GM12878 (cell line): ENCODE results near the gene HEPACAM. TPM values are rescaled to one million over a fixed set of nuclear protein-coding genes. Genes with fewer than 3 reads are reported as not detected.

Experiments
- ATAC-seq: fragments of 200-7000 bp; cut with Tn5 transposase; 3 replicates; pipeline ENCODE4 v1.9.1; 2020; ENCODE audit warnings: mild to moderate bottlenecking, moderate library complexity
- BruUV-seq: library from RNA; stranded (reverse); fragments of 400-500 nt; replicated peaks from 2 replicates; lab custom pipeline; 2021; lab: Mats Ljungman, UMichigan
- CTCF ChIA-PET: fragments of 300-600 bp; sonication (Branson Sonifier 250); formaldehyde crosslinking; extraction: SDS; loops from one replicate; lab custom pipeline; 2021; ENCODE audit warnings: inconsistent platforms; lab: Yijun Ruan, JAX
- POLR2A ChIA-PET: fragments of 350-600 bp; formaldehyde crosslinking; extraction: SDS; loops from one replicate; lab custom pipeline; 2021; ENCODE audit warnings: inconsistent platforms; lab: Charles Lee
- RAD21 ChIA-PET: fragments of 300-600 bp; sonication (Branson Sonifier 250); formaldehyde crosslinking; loops from one replicate; lab custom pipeline; 2023; ENCODE audit warnings: antibody characterized with exemption; ENCODE audit not compliant: unreplicated experiment; lab: Charles Lee
- SMC1A ChIA-PET: fragments of 300-600 bp; sonication (Branson Sonifier 250); formaldehyde crosslinking; loops from one replicate; lab custom pipeline; 2023; ENCODE audit not compliant: unreplicated experiment, uncharacterized antibody; lab: Charles Lee
- DNase-seq: peaks from one replicate; pipeline ENCODE4 v3.0.0-alpha.2; 2011; ENCODE audit warnings: low read depth, low spot score
- FAIRE-seq: peaks from 3 replicates; lab custom pipeline; 2011; peaks lifted over from hg19 to GRCh38; lab: Jason Lieb, UNC
- H2AFZ ChIP-seq: 2 replicates; pipeline ENCODE4 v1.6.0; 2011; ENCODE audit warnings: low read depth, low read length, control low read depth; ENCODE audit not compliant: control insufficient read depth
- H3K27ac ChIP-seq: 2 replicates; pipeline ENCODE4 v1.5.1; 2011; ENCODE audit warnings: control low read depth; ENCODE audit not compliant: control insufficient read depth, insufficient read depth
- H3K27me3 ChIP-seq, 2 experiments: replicated peaks in 1 of 2; 2 replicates each; pipeline versions ENCODE4 v1.6.0 to v1.6.1; 2011; ENCODE audit warnings: low read length in 1 of 2; ENCODE audit not compliant: control insufficient read depth in 2 of 2, insufficient read depth in 2 of 2
- H3K36me3 ChIP-seq, 2 experiments: 2 replicates each; pipeline ENCODE4 v1.5.1; 2011; ENCODE audit warnings: low read length in 1 of 2; ENCODE audit not compliant: control insufficient read depth in 2 of 2, insufficient read depth in 2 of 2
- H3K4me1 ChIP-seq: 2 replicates; pipeline ENCODE4 v1.6.1; 2011; ENCODE audit warnings: mild to moderate bottlenecking, low read length, moderate library complexity, mixed read lengths; ENCODE audit not compliant: control insufficient read depth, insufficient read depth
- H3K4me2 ChIP-seq: 2 replicates; pipeline ENCODE4 v1.6.0; 2011; ENCODE audit warnings: control low read depth; ENCODE audit not compliant: control insufficient read depth, insufficient read depth
- H3K4me3 ChIP-seq: fragments of 200-600 bp; sonication (generic); 2 replicates; pipeline ENCODE4 v1.5.1; 2016
- H3K79me2 ChIP-seq: 2 replicates; pipeline ENCODE4 v1.6.0; 2011; ENCODE audit warnings: low read length; ENCODE audit not compliant: control insufficient read depth, insufficient read depth
- H3K9ac ChIP-seq: 2 replicates; pipeline ENCODE4 v1.8.0; 2011; ENCODE audit warnings: low read length, control low read depth, mixed read lengths; ENCODE audit not compliant: control insufficient read depth, insufficient read depth
- H3K9me3 ChIP-seq: replicated peaks from 3 replicates; pipeline ENCODE4 v1.5.1; 2011; ENCODE audit warnings: mild to moderate bottlenecking, low read length; ENCODE audit not compliant: control insufficient read depth, insufficient read depth
- H4K20me1 ChIP-seq: 2 replicates; pipeline ENCODE4 v1.6.0; 2011; ENCODE audit not compliant: control insufficient read depth, insufficient read depth
- CBX3 ChIP-seq: fragments of 200-600 bp; sonication (generic); IDR thresholded peaks from 2 replicates; pipeline ENCODE4 v1.6.1; 2016; ENCODE audit warnings: low read depth, borderline replicate concordance
- CHD1 ChIP-seq: IDR thresholded peaks from 2 replicates; pipeline ENCODE4 v1.6.1; 2012; ENCODE audit warnings: low read depth, low read length, improper control_type of control experiment
- GATAD2B ChIP-seq: fragments of 450-650 bp; conservative IDR thresholded peaks from 2 replicates; pipeline ENCODE4 v1.6.1; 2017; ENCODE audit warnings: low read depth, mild to moderate bottlenecking, moderate library complexity
- IKZF2 ChIP-seq, 2 experiments: fragments of 450-650 bp; IDR thresholded peaks; 2 replicates each; pipeline ENCODE4 v1.6.1; 2017; ENCODE audit warnings: mild to moderate bottlenecking in 2 of 2, moderate library complexity in 2 of 2
- IRF3 ChIP-seq: fragments of 450-650 bp; IDR thresholded peaks from 2 replicates; pipeline ENCODE4 v1.6.1; 2014; ENCODE audit warnings: mild to moderate bottlenecking
- JUNB ChIP-seq: IDR thresholded peaks from 2 replicates; pipeline ENCODE4 v1.6.1; 2016; ENCODE audit warnings: antibody characterized with exemption, mild to moderate bottlenecking
- NRF1 ChIP-seq: conservative IDR thresholded peaks from 2 replicates; pipeline ENCODE4 v1.6.1; 2011; ENCODE audit warnings: mild to moderate bottlenecking, low read depth, low read length, improper control_type of control experiment
- POLR2A ChIP-seq: IDR thresholded peaks from 2 replicates; pipeline ENCODE4 v1.6.1; 2011; ENCODE audit warnings: low read depth, mild to moderate bottlenecking, low read length
- POLR2AphosphoS5 ChIP-seq: IDR thresholded peaks from 2 replicates; pipeline ENCODE4 v1.6.1; 2011; ENCODE audit warnings: mild to moderate bottlenecking, low read length, inconsistent platforms
- SKIL ChIP-seq: fragments of 450-650 bp; IDR thresholded peaks from 2 replicates; pipeline ENCODE4 v1.6.1; 2017; ENCODE audit warnings: mild to moderate bottlenecking, low read depth, inconsistent platforms; ENCODE audit not compliant: poor library complexity, severe bottlenecking
- SREBF1 ChIP-seq: IDR thresholded peaks from 2 replicates; pipeline ENCODE4 v1.6.1; 2012; ENCODE audit warnings: mild to moderate bottlenecking, low read length
- WRNIP1 ChIP-seq: IDR thresholded peaks from 2 replicates; pipeline ENCODE4 v1.6.1; 2011; ENCODE audit warnings: low read depth, low read length, improper control_type of control experiment, borderline replicate concordance
- YBX1 ChIP-seq: fragments of 450-650 bp; IDR thresholded peaks from 2 replicates; pipeline ENCODE4 v1.6.1; 2016; ENCODE audit warnings: antibody characterized with exemption
- ZBED1 ChIP-seq: IDR thresholded peaks from 2 replicates; pipeline ENCODE4 v1.6.1; 2016; ENCODE audit warnings: borderline replicate concordance
- ZBTB33 ChIP-seq: fragments of 450-650 bp; IDR thresholded peaks from 2 replicates; pipeline ENCODE4 v1.6.1; 2017; ENCODE audit warnings: mild to moderate bottlenecking
- ZNF622 ChIP-seq: fragments of 450-650 bp; IDR thresholded peaks from 2 replicates; pipeline ENCODE4 v1.6.1; 2017; ENCODE audit warnings: mild to moderate bottlenecking, inconsistent platforms
- WGBS: methylation state at CpG from one replicate; pipeline ENCODE4 v1.1.6; 2016; ENCODE audit warnings: low lambda C conversion rate; ENCODE audit not compliant: insufficient replicate concordance, insufficient coverage; ENCODE audit errors: missing lambda C conversion rate; 5-methylcytosine and 5-hydroxymethylcytosine counted together
- in situ Hi-C: fragments of 300-500 bp; cut with MboI; formaldehyde crosslinking; loops from 9 replicates; pipeline ENCODE4 v1.14.3; 2018; ENCODE audit warnings: mixed read lengths
- intact Hi-C: fragments of 100-400 bp; cut with micrococcal nuclease; formaldehyde crosslinking; loops from one replicate; pipeline ENCODE4 v1.14.2; 2022; ENCODE audit not compliant: unreplicated experiment
- polyA plus RNA-seq, 11 experiments: library from polyadenylated mRNA; depleted of rRNA in 4 of 11; unstranded in 6 of 11; stranded (reverse) in 5 of 11; fragments of >200 nt; fragmentation: Nextera tagmentation in 4 of 11; fragmentation: Illumina TruSeq in 1 of 11; extraction: Ambion mirVana in 4 of 11; extraction: Trizol in 1 of 11; gene quantifications; 1 replicate in 1 of 11; 2 replicates in 10 of 11; pipeline versions ENCODE4 v1.2.1 to v1.2.3, GENCODE V29; 2011 to 2016; ENCODE audit warnings: inconsistent platforms in 2 of 11, missing spikeins in 2 of 11, low read depth in 1 of 11
- total RNA-seq, 4 experiments: library from RNA; depleted of rRNA in 3 of 4; stranded (reverse); fragments of >200 nt in 3 of 4; fragmentation: Illumina TruSeq in 1 of 4; extraction: Trizol in 1 of 4; gene quantifications; 2 replicates each; pipeline versions ENCODE4 v1.2.1 to v1.2.3, GENCODE V29; 2013 to 2021
- TF ChIP-seq, protein P1 (sequence below): fragments of 150-350 bp; IDR thresholded peaks from 2 replicates; pipeline ENCODE4 v1.6.1; 2016; ENCODE audit warnings: low read depth, low read length

Gene HEPACAM
- total and polyA plus RNA-seq, 10 of the 15 experiments (the other 5 are each of a cell fraction or from before 2014, with no cell fraction given) = 0.03 TPM; not detected in 9

GRCh38 chr11:124944565-124944964 is 8.7 kb upstream of the HEPACAM start (continued):
- TF ChIP-seq, protein P1, sequence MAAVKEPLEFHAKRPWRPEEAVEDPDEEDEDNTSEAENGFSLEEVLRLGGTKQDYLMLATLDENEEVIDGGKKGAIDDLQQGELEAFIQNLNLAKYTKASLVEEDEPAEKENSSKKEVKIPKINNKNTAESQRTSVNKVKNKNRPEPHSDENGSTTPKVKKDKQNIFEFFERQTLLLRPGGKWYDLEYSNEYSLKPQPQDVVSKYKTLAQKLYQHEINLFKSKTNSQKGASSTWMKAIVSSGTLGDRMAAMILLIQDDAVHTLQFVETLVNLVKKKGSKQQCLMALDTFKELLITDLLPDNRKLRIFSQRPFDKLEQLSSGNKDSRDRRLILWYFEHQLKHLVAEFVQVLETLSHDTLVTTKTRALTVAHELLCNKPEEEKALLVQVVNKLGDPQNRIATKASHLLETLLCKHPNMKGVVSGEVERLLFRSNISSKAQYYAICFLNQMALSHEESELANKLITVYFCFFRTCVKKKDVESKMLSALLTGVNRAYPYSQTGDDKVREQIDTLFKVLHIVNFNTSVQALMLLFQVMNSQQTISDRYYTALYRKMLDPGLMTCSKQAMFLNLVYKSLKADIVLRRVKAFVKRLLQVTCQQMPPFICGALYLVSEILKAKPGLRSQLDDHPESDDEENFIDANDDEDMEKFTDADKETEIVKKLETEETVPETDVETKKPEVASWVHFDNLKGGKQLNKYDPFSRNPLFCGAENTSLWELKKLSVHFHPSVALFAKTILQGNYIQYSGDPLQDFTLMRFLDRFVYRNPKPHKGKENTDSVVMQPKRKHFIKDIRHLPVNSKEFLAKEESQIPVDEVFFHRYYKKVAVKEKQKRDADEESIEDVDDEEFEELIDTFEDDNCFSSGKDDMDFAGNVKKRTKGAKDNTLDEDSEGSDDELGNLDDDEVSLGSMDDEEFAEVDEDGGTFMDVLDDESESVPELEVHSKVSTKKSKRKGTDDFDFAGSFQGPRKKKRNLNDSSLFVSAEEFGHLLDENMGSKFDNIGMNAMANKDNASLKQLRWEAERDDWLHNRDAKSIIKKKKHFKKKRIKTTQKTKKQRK = no peak
- TF ChIP-seq SKIL = no peak
- TF ChIP-seq ZBED1 = no peak
- TF ChIP-seq CBX3 = no peak
- no peak for TF ChIP-seq WRNIP1
- TF ChIP-seq ZNF622 = no peak
- TF ChIP-seq YBX1 = no peak

GRCh38 chr11:124943741-124944140 is 7.9 kb upstream of the HEPACAM start:
- H3K27me3 ChIP-seq = no peaks in the 10 kb centered on the region; a peak in 1 of 4 replicates
- no peaks in the 10 kb centered on the region for H3K36me3 ChIP-seq
- FAIRE-seq (no peak), ATAC-seq (no peak), DNase-seq (no peak)
- intact Hi-C loops = no loop called here
- H3K79me2 ChIP-seq = no peaks in the 10 kb centered on the region
- no TSS peak for BruUV-seq
- H3K4me1 ChIP-seq = no peaks in the 10 kb centered on the region
- H3K9me3 ChIP-seq = no peaks in the 10 kb centered on the region; the same call in 2 of the 3 replicates
- in situ Hi-C loops = no loop called here
- no peak overlapping the region for H3K4me3 ChIP-seq
- ChIA-PET SMC1A (no interaction called here), CTCF (no interaction called here), RAD21 (no interaction called here), POLR2A (interaction anchor here (0.7 to 1.2 kb wide), 2 partner anchors 10 to 293 kb away, joined by 4 to 6 read pairs; no protein-coding TSS in a partner anchor)
- H3K4me2 ChIP-seq = no peak overlapping the region
- H2AFZ ChIP-seq = no peak overlapping the region
- no peaks in the 10 kb centered on the region for H4K20me1 ChIP-seq
- no peak overlapping the region for H3K9ac ChIP-seq
- no peak overlapping the region for H3K27ac ChIP-seq
- 0% methylated on average over 1 of the region's 1 CpG for whole genome bisulfite sequencing
- TF ChIP-seq GATAD2B = no peak
- TF ChIP-seq JUNB = no peak
- no peak for TF ChIP-seq ZBTB33
- TF ChIP-seq IKZF2 (IDR thresholded peaks at IDR 0.05) = no peak
- no peak for TF ChIP-seq CHD1
- TF ChIP-seq SREBF1 = no peak
- no peak for TF ChIP-seq POLR2AphosphoS5
- TF ChIP-seq IRF3 = no peak
- no peak for TF ChIP-seq POLR2A
- TF ChIP-seq NRF1 = no peak
